ENCODE measurements around the gene RNF151. TPM values are rescaled to one million over a fixed set of nuclear protein-coding genes. Genes with fewer than 3 reads are reported as not detected.
"Not testable (repeated sequence)": the region's sequence is repeated elsewhere in the genome, so short reads cannot be mapped to it uniquely, and the experiment has no call there.

RNF151 gene
- total RNA-seq, 4 donors from 2014 or later = not detected

- H3K27me3 ChIP-seq = no peaks in the 10 kb centered on the region
- no peak for TF ChIP-seq POLR2A (IDR thresholded peaks at IDR 0.05)
- TF ChIP-seq, protein P1, sequence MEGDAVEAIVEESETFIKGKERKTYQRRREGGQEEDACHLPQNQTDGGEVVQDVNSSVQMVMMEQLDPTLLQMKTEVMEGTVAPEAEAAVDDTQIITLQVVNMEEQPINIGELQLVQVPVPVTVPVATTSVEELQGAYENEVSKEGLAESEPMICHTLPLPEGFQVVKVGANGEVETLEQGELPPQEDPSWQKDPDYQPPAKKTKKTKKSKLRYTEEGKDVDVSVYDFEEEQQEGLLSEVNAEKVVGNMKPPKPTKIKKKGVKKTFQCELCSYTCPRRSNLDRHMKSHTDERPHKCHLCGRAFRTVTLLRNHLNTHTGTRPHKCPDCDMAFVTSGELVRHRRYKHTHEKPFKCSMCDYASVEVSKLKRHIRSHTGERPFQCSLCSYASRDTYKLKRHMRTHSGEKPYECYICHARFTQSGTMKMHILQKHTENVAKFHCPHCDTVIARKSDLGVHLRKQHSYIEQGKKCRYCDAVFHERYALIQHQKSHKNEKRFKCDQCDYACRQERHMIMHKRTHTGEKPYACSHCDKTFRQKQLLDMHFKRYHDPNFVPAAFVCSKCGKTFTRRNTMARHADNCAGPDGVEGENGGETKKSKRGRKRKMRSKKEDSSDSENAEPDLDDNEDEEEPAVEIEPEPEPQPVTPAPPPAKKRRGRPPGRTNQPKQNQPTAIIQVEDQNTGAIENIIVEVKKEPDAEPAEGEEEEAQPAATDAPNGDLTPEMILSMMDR (IDR thresholded peaks at IDR 0.05) = no peak
- TF ChIP-seq POLR2AphosphoS5 (IDR thresholded peaks at IDR 0.05) = no peak
- TF ChIP-seq EP300 (IDR thresholded peaks at IDR 0.05; ENCODE audit: low read depth) = no peak
- intact Hi-C loops (cut with DNase I; ENCODE audit: low total_unique reads) (no loop called here), in situ Hi-C loops (cut with MboI; ENCODE audit: low pct_ligation_motif_present in 1 of 4, low pct_unique_long_range_greater_than_20kb in 1 of 4, low sequenced_read_pairs in 3 of 4) (no loop called here)
- no peak for DNase-seq
- no peak overlapping the region for H3K4me3 ChIP-seq
- H3K9me3 ChIP-seq = no peaks in the 10 kb centered on the region
- H3K4me1 ChIP-seq = no peaks in the 10 kb centered on the region
- no peak overlapping the region for H3K27ac ChIP-seq
- 42% methylated on average over 7 of the region's 7 CpGs; no CpG with 5 or more reads in 1 of the 2 donors for WGBS, 2 donors (ENCODE audit: low coverage in 1 of 2)
- H3K36me3 ChIP-seq = no peaks in the 10 kb centered on the region
These were observed 16.6 kb upstream of the RNF151 start for GRCh38 chr16:1950047-1950446.

DNA sequence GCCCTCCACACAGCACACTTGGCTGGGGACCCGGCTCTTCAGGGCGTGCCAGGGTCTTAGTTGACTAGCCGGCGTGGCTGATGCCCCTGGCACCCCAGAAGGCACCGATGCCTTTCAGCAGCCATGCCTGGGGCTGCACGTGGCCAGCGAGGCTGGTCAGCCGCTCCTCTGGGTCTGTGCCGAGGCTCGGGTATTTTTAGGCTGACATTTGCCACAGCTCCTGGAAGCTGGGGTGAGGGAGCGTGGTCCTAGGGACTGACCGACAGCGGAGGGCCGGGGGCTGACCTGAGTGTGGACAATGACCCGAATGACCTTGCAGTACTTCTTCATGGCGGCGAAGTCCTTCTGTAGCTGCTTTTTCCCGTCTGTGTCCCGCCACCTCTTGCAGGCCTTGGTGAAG is 16.1 kb upstream of the RNF151 start:
- no peaks in the 10 kb centered on the region for H3K36me3 ChIP-seq
- no peak overlapping the region for H3K4me3 ChIP-seq
- no peak for TF ChIP-seq POLR2A (IDR thresholded peaks at IDR 0.05)
- TF ChIP-seq, protein P1 (IDR thresholded peaks at IDR 0.05) = no peak
- no peak for TF ChIP-seq POLR2AphosphoS5 (IDR thresholded peaks at IDR 0.05)
- no peak overlapping the region for H3K27ac ChIP-seq
- no peaks in the 10 kb centered on the region for H3K4me1 ChIP-seq
- DNase-seq = no peak
- H3K27me3 ChIP-seq = no peaks in the 10 kb centered on the region
- intact Hi-C loops (cut with DNase I; ENCODE audit: low total_unique reads) = no loop called here
- in situ Hi-C loops (cut with MboI; ENCODE audit: low pct_ligation_motif_present in 1 of 4, low pct_unique_long_range_greater_than_20kb in 1 of 4, low sequenced_read_pairs in 3 of 4) = no loop called here
- H3K9me3 ChIP-seq = no peaks in the 10 kb centered on the region
- WGBS, 2 donors (ENCODE audit: low coverage in 1 of 2) = 90% methylated on average over 18 of the region's 19 CpGs; no CpG with 5 or more reads in 1 of the 2 donors

DNA sequence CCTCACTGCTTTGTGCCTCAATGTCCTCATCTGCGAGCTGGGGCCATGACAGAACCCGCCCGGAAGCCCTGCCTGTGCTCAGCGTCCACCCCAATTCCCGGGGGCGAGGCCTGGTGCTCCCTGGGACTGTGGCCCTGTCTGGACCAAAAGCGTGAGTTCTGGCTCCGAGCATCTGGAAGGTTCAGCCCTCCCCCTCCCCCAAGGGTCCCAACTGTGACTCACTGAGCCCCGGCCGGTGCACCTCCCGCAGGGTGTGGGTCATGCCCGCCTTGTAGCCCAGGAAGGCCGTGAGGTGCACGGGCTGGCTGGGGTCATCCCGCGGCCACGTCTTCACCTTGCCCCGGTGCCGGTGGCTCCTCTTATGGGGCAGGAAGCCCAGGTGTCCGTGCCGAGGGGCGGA is 12.9 kb upstream of the RNF151 start:
- intact Hi-C loops (cut with DNase I; ENCODE audit: low total_unique reads) (no loop called here), in situ Hi-C loops (cut with MboI; ENCODE audit: low pct_ligation_motif_present in 1 of 4, low pct_unique_long_range_greater_than_20kb in 1 of 4, low sequenced_read_pairs in 3 of 4) (no loop called here)

GRCh38 chr16:1957434-1958142 is 9.1 kb upstream of the RNF151 start:
- in situ Hi-C loops (cut with MboI; ENCODE audit: low pct_ligation_motif_present in 1 of 4, low pct_unique_long_range_greater_than_20kb in 1 of 4, low sequenced_read_pairs in 3 of 4); H3K4me3 ChIP-seq; H3K27ac ChIP-seq; H3K27me3 ChIP-seq; H3K9me3 ChIP-seq; DNase-seq; intact Hi-C loops (cut with DNase I; ENCODE audit: low total_unique reads): not testable (repeated sequence)
- peaks cover 0 to 13% (median 6%) of the 10 kb centered on the region in 4 donors for H3K36me3 ChIP-seq
- H3K4me1 ChIP-seq = peaks cover 8 to 23% (median 21%) of the 10 kb centered on the region in 4 donors
- WGBS, 2 donors (ENCODE audit: low coverage in 1 of 2) = 80 to 89% methylated on average over 8 to 20 of the region's 22 CpGs

More for the DNA sequence above, 12.9 kb upstream of the RNF151 start:
- TF ChIP-seq EP300 (IDR thresholded peaks at IDR 0.05; ENCODE audit: low read depth) (no peak), POLR2A (IDR thresholded peaks at IDR 0.05) (no peak), POLR2AphosphoS5 (IDR thresholded peaks at IDR 0.05) (no peak)
- TF ChIP-seq, protein P1 (IDR thresholded peaks at IDR 0.05) = no peak
- no peaks in the 10 kb centered on the region for H3K9me3 ChIP-seq
- H3K36me3 ChIP-seq = no peaks in the 10 kb centered on the region
- WGBS, 2 donors (ENCODE audit: low coverage in 1 of 2) = 84% methylated on average over 22 of the region's 22 CpGs; no CpG with 5 or more reads in 1 of the 2 donors
- no peak overlapping the region for H3K4me3 ChIP-seq
- peaks cover 0 to 2% (median 1%) of the 10 kb centered on the region in 4 donors for H3K4me1 ChIP-seq
- H3K27me3 ChIP-seq = no peaks in the 10 kb centered on the region
- DNase-seq = no peak
- H3K27ac ChIP-seq = no peak overlapping the region

GRCh38 chr16:1958143-1958491 is 8.5 kb upstream of the RNF151 start:
- H3K4me3 ChIP-seq; DNase-seq; H3K9me3 ChIP-seq; H3K27ac ChIP-seq; H3K27me3 ChIP-seq; intact Hi-C loops (cut with DNase I; ENCODE audit: low total_unique reads); in situ Hi-C loops (cut with MboI; ENCODE audit: low pct_ligation_motif_present in 1 of 4, low pct_unique_long_range_greater_than_20kb in 1 of 4, low sequenced_read_pairs in 3 of 4): not testable (repeated sequence)
- 89% methylated on average over 16 of the region's 30 CpGs; no CpG with 5 or more reads in 1 of the 2 donors for WGBS, 2 donors (ENCODE audit: low coverage in 1 of 2)
- H3K4me1 ChIP-seq = peaks cover 8 to 27% (median 22%) of the 10 kb centered on the region in 4 donors
- peaks cover 0 to 16% (median 6%) of the 10 kb centered on the region in 4 donors for H3K36me3 ChIP-seq

Measured in transverse colon (tissue), 4 donors.